GM11168 (cell line): Measurements from ENCODE around the gene DNM3.

Experiments
- in situ Hi-C: fragments of 300-500 bp; cut with MboI; formaldehyde crosslinking; loops from one replicate; pipeline ENCODE4 v1.12.0; 2022; ENCODE audit warnings: low sequenced_read_pairs; ENCODE audit not compliant: unreplicated experiment

The DNM3 gene

GRCh38 chr1:171867236-171867635 lies 25.9 kb downstream of the DNM3 start:
- in situ Hi-C loops: no loop called here

- in situ Hi-C loops: no loop called here
Measured at GRCh38 chr1:171868217-171868803, 27.0 kb downstream of the DNM3 start.

DNA sequence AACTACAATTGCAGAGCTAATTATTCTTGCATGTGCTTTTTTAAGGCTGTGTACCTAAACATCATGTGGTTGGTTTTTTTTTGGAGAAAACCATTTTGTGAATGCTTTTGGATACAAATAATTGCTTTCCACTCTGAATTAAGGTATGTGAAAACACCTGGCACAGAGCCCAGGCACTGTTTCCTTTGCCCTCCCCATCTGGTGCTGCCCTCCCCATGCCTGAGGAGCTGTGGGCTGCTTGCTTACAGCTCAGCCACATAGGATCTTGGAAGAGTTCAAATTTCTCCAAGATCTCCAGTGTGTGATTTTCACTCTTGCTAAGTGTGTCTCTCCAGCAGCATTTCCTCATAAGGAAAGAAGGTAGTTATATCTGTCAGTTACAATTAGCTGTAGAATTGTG lies 27.8 kb downstream of the DNM3 start:
- in situ Hi-C loops: no loop called here

- in situ Hi-C loops: no loop called here
Measured at GRCh38 chr1:171871848-171872247, 30.6 kb downstream of the DNM3 start.

DNA sequence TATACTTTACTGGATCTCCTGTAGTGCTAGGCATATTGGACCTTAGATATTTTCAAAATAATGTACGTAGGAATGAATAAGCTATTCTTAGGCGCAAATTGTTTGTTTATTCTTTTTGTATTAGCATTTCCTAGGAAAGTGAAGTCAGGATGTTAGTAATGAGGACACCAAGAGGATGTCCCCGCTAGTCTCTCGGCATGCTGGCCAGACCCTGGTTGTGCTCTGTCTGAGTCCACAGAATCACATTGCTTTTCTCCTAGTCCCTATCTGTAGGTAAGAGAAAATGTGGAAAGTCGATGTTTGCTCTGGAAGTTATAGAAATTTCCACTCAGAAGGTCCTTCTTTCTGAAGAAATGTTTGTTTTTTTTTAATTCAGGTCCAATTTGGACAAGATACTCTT lies 31.1 kb downstream of the DNM3 start:
- in situ Hi-C loops: no loop called here

- in situ Hi-C loops: no loop called here
Measured at GRCh38 chr1:171873664-171874063, 32.4 kb downstream of the DNM3 start.

DNA sequence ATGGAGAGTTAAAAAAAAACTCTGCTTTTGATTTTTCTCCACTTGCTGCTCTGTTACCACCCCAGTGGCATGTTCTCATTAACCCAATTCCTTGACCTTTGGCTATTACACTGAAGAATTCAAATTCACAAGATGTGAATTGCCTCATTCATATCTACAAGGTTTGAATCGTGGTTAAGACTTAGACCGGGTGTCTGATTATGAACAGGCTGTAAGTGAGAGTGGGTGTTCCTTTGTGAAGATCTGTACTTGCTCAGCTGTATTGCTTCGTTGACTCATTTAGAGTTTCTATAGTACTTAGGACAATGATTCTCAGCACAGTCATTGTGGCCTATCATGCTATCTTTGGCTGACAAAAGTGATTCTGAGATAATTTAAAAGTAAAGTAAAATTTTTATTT lies 36.4 kb downstream of the DNM3 start:
- in situ Hi-C loops: no loop called here

DNA sequence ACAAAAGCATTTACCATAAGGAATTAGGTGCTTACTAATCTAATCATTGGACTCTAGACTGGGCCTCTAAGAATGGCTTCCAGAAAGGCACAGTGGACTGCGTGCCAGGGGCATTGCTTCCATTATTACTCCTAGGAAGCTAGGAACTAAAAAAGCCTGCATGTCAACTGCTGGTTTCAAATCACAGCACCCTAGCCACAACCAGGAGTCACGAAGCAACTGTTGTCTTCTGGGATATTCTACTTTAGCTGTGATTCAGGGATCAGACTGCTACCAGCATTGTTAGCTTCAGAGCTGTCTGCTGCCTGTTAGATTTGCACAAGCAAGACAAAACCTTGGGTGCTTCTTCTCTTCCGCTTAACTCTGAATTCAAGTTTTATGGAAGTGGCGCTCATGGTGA lies 38.3 kb downstream of the DNM3 start:
- in situ Hi-C loops: no loop called here

- in situ Hi-C loops: no loop called here
Measured at GRCh38 chr1:171881442-171881841, 40.1 kb downstream of the DNM3 start.

DNA sequence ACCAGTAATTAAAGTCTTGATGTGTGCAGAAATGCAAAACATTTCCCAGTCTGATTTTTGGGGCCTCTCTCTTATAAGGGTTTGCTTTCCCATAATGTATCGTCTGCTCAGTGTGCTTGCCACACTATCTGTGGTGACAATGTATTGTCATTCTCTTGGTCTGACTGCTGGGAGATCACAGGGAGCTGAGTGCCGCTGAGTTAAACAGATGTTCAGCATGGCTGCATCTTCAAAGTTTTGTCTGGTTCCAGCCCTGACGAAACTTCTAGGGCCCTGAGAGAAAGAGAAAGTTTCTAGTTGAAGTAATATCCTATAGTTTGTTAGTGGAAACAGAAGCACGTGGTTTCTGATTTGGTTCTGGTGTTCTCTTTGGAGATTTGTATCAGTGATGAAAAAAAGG lies 42.6 kb downstream of the DNM3 start:
- in situ Hi-C loops: no loop called here

DNA sequence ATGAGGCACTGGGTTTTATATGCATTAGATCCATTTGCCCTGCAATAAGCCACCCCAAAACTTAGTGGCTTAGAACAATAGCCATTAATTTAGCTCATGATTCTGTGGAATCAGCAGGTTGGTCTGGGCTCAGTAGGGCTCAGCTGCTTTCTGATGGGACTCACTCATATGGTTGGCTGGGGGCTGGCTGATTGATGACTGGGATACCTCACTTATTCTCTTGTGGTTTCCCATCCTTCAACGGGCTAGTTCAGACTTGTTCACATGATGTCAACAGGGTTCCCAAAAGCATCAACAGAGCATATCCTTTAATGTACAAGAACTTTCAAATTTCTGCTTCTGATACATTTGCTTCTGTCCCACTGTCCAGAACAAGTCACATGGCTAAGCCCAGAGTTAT lies 43.2 kb downstream of the DNM3 start:
- in situ Hi-C loops: no loop called here

- in situ Hi-C loops: no loop called here
Measured at GRCh38 chr1:171890131-171890530, 48.8 kb downstream of the DNM3 start.

DNA sequence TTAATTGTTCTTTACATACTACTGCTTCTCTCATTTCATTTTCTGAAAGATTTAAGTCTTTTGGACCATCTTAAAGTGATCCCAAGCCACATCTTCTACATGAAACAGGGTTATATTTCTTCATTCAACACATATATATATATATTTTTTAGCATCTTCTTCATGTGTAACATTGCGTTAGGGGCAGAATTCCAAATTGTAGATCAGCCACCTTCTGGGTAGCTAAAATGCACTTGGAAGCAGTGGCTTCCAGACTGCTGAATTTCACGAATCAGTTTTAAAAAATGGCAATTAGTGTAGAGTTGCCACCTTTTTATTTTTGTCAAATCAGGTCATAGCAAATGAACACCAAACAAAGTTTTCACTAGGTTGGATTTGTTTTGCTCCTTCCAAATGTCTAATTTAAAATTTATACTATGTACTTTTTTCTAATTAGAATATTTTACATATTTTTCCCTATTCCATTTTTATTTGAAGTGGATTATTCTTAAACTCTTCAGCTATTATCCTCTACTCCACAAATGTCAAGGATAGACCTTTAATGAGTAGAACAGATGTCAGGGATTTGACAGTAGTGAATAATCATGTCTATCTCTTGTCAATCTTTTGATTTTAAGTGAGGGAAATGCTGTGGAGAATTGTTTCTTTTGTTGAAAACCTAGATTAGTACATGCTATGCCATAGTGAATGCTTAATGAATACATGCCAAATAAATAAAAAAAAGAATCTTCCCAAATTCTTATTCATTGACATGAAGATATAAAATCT lies 55.8 kb downstream of the DNM3 start:
- in situ Hi-C loops: no loop called here

GRCh38 chr1:171898941-171899340 lies 57.6 kb downstream of the DNM3 start:
- in situ Hi-C loops: no loop called here

DNA sequence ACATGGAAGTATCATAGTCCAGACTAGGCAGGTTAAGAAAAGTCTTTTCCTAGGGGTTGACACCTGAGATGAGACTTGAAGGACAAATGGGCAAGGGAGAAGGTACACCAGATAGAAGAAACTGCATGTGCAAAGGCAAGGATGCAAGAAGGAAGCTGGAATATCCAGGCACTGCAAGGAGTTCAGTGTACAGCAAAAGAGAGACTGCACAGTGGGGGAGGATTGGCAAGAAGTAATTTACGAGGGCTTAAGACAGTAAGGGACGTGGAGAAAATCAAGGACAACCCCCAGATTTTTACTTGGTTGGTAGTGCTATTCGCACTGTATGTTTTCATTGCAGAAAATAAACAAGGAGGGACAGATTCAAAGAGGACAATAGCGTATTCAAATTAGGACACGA lies 58.5 kb downstream of the DNM3 start:
- in situ Hi-C loops: no loop called here

GRCh38 chr1:171901245-171901644 lies 59.9 kb downstream of the DNM3 start:
- in situ Hi-C loops: no loop called here

GRCh38 chr1:171902527-171902926 lies 61.2 kb downstream of the DNM3 start:
- in situ Hi-C loops: no loop called here

DNA sequence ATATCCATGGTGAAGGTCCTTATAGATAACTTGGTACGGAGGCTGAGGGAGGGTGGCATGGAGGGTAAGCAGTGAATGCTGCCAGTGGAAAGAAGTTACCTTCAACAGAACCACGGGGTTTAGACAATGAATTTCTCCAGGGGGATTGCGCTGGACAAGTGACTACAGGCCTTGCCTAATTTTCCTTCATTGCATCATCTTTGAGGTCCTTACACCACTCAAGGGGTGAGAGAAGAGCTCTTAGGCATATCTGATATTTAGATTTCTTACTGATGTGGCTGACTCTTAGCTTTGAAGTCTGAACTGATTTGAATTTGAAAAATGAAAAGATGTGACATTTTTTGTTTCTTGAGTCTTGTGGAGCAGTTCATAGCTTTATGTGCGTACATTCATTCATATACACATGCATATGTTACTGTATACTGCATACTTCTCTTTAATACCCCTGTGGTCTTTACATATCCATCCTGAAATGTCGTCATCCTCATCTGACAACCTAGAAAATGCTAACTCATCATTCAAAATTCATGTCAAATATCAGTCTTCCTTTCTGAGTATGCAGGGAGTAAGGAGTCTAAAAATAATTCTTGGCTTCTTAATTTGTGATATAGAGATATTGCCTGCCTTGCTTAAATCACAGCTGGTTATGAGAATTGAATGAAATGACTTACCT lies 63.6 kb downstream of the DNM3 start:
- in situ Hi-C loops: no loop called here

DNA sequence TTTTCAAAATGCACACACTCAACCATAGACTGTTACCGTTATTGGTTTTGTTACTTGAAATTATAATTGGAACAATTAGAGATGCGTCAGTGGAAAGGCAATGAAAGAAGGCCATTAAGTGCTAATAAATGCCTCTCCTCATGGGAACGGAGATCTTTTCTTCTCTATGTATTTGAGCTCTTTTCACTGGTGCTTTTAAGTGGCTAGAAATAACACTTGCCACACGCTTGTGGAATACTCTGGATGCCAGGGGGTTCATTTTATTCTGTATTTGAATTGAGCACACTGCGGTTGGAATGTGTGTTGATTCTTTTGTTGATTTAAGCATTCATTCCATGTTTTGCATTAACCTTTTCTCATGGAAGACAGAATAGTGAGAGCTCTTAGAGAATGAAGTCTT lies 68.4 kb downstream of the DNM3 start:
- in situ Hi-C loops: no loop called here

DNA sequence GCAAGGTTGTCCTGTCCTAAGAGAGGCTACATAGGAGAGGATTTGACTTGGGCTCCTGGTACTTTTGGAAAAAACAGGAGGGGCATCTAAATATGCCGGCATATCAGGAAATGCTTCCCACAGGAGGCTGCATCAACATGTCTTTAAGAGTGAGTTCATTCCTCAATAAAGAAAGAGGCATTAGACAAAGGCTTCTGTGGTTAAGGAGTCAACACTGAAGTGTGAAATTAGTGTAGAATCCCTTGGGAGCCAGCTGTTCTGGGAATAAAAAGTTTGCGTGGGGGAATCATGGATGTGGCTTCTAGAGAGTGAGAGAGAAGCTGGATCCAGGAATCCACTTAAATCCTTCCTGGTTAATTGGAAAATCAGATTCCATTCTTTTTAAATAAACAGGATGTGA lies 69.5 kb downstream of the DNM3 start:
- in situ Hi-C loops: no loop called here

GRCh38 chr1:171911506-171911905 lies 70.2 kb downstream of the DNM3 start:
- in situ Hi-C loops: no loop called here
